Type B pancreatic cell (in vitro differentiated cells): ENCODE measurements around the gene FAAP100. TPM values are rescaled to one million over a fixed set of nuclear protein-coding genes. Genes with fewer than 3 reads are reported as not detected.
A peak's percentile ranks its signal among the peaks of the same experiment; 100 is the strongest.

Experiments
- DNase-seq: peaks from one replicate; pipeline ENCODE4 v3.0.0; 2021; ENCODE audit warnings: mixed read lengths; ENCODE audit not compliant: unreplicated experiment; ENCODE audit errors: extremely low spot score
- H3K27ac Mint-ChIP-seq: 2 replicates; pipeline ENCODE4 v1.8.0; 2021; ENCODE audit warnings: mild to moderate bottlenecking, mixed read lengths
- H3K27me3 Mint-ChIP-seq: 2 replicates; pipeline ENCODE4 v1.8.0; 2021; ENCODE audit warnings: mixed read lengths
- H3K36me3 Mint-ChIP-seq: 2 replicates; pipeline ENCODE4 v1.8.0; 2021; ENCODE audit warnings: mixed read lengths
- H3K4me1 Mint-ChIP-seq: one replicate; pipeline ENCODE4 v1.8.0; 2021; ENCODE audit warnings: mixed read lengths; ENCODE audit not compliant: unreplicated experiment
- H3K4me3 Mint-ChIP-seq: 2 replicates; pipeline ENCODE4 v1.8.0; 2021; ENCODE audit warnings: mild to moderate bottlenecking, mixed read lengths
- H3K9me3 Mint-ChIP-seq: 2 replicates; pipeline ENCODE4 v1.8.0; 2021; ENCODE audit warnings: mixed read lengths
- total RNA-seq: library from RNA; stranded (reverse); gene quantifications from 2 replicates; pipeline ENCODE4 v1.2.1, GENCODE V29; 2021; ENCODE audit warnings: low replicate concordance
- TF ChIP-seq, protein P1 (sequence below): fragments of 200-600 bp; sonication (generic); conservative IDR thresholded peaks from 2 replicates; pipeline ENCODE4 v1.5.0; 2021; ENCODE audit warnings: antibody characterized with exemption, mild to moderate bottlenecking

The FAAP100 gene
- total RNA-seq, 1 donor from 2014 or later = 44.7 TPM

- peak; percentile 71 for DNase-seq
- TF ChIP-seq, protein P1, sequence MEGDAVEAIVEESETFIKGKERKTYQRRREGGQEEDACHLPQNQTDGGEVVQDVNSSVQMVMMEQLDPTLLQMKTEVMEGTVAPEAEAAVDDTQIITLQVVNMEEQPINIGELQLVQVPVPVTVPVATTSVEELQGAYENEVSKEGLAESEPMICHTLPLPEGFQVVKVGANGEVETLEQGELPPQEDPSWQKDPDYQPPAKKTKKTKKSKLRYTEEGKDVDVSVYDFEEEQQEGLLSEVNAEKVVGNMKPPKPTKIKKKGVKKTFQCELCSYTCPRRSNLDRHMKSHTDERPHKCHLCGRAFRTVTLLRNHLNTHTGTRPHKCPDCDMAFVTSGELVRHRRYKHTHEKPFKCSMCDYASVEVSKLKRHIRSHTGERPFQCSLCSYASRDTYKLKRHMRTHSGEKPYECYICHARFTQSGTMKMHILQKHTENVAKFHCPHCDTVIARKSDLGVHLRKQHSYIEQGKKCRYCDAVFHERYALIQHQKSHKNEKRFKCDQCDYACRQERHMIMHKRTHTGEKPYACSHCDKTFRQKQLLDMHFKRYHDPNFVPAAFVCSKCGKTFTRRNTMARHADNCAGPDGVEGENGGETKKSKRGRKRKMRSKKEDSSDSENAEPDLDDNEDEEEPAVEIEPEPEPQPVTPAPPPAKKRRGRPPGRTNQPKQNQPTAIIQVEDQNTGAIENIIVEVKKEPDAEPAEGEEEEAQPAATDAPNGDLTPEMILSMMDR = no peak
- H3K4me3 Mint-ChIP-seq = peak overlapping the region; percentile 100
- peaks cover 44% of the 10 kb centered on the region for H3K36me3 Mint-ChIP-seq
- H3K27ac Mint-ChIP-seq = peak overlapping the region; percentile 100
- no peaks in the 10 kb centered on the region for H3K9me3 Mint-ChIP-seq
- H3K4me1 Mint-ChIP-seq = peaks cover 22% of the 10 kb centered on the region
- H3K27me3 Mint-ChIP-seq = peaks cover 33% of the 10 kb centered on the region
These were observed 41.2 kb downstream of the FAAP100 start for GRCh38 chr17:81510785-81511553.

- Mint-ChIP-seq H3K9me3 (no peaks in the 10 kb centered on the region), H3K4me1 (peaks cover 18% of the 10 kb centered on the region), H3K36me3 (peaks cover 44% of the 10 kb centered on the region), H3K27me3 (peaks cover 33% of the 10 kb centered on the region), H3K4me3 (peak overlapping the region; percentile 100), H3K27ac (peak overlapping the region; percentile 100)
- no peak for DNase-seq
- TF ChIP-seq, protein P1 = no peak
These were observed 42.0 kb downstream of the FAAP100 start for GRCh38 chr17:81509972-81510784.

- TF ChIP-seq, protein P1 = no peak
- H3K27ac Mint-ChIP-seq = peak overlapping the region; percentile 100
- H3K4me3 Mint-ChIP-seq = peak overlapping the region; percentile 100
- peaks cover 18% of the 10 kb centered on the region for H3K4me1 Mint-ChIP-seq
- H3K27me3 Mint-ChIP-seq = peaks cover 35% of the 10 kb centered on the region
- H3K36me3 Mint-ChIP-seq = peaks cover 44% of the 10 kb centered on the region
- H3K9me3 Mint-ChIP-seq = no peaks in the 10 kb centered on the region
- no peak for DNase-seq
These were observed 42.8 kb downstream of the FAAP100 start for GRCh38 chr17:81509207-81509971.

- Mint-ChIP-seq H3K9me3 (no peaks in the 10 kb centered on the region), H3K36me3 (peaks cover 44% of the 10 kb centered on the region), H3K4me3 (peak overlapping the region; percentile 100), H3K4me1 (peaks cover 18% of the 10 kb centered on the region), H3K27me3 (peaks cover 35% of the 10 kb centered on the region), H3K27ac (peak overlapping the region; percentile 100)
- no peak for DNase-seq
- TF ChIP-seq, protein P1 = no peak
These were observed 43.4 kb downstream of the FAAP100 start for GRCh38 chr17:81508639-81509206.

- DNase-seq = no peak
- TF ChIP-seq, protein P1 = no peak
- H3K4me3 Mint-ChIP-seq = no peak overlapping the region
- peaks cover under 1% of the 10 kb centered on the region for H3K4me1 Mint-ChIP-seq
- H3K27ac Mint-ChIP-seq = no peak overlapping the region
- H3K9me3 Mint-ChIP-seq = no peaks in the 10 kb centered on the region
- H3K27me3 Mint-ChIP-seq = peaks cover 7% of the 10 kb centered on the region
- peaks cover 9% of the 10 kb centered on the region for H3K36me3 Mint-ChIP-seq
These were observed 48.5 kb downstream of the FAAP100 start for GRCh38 chr17:81503619-81504018.
